OCI-LY1 (cell line): ENCODE results near the gene PRKG1.

Source experiments
- EZH2 ChIP-seq: fragments of 200-600 bp; sonication (generic), shearing (Covaris generic); IDR thresholded peaks from 2 replicates; pipeline ENCODE4 v1.8.0; 2017; ENCODE audit warnings: borderline replicate concordance, mixed run types, mild to moderate bottlenecking, antibody characterized with exemption, low read length, moderate library complexity, mixed read lengths
- TF ChIP-seq, protein P1 (sequence below): fragments of 200-600 bp; sonication (generic), shearing (Covaris generic); IDR thresholded peaks from 2 replicates; pipeline ENCODE4 v1.5.1; 2017; ENCODE audit warnings: mild to moderate bottlenecking, antibody characterized with exemption, low read length, moderate library complexity, mixed read lengths

DNA sequence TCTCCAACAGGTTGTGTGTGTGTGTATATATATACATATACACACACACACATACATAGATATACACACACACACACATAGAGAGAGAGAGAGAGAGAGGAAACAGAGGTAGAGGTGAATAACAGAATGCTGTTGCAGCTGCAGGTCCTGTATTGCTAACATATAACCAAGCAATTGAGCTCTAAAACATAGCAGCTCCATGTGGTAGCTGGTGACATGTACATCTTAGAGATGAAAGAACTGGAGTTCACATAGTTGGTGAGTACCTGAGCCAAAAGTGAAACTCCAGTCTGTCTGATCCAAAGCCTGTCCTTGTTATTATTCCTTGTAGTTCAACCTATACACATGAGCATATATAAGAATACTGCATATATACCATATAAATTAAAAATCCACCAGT lies 778.0 kb downstream of the PRKG1 start:
- TF ChIP-seq, protein P1, sequence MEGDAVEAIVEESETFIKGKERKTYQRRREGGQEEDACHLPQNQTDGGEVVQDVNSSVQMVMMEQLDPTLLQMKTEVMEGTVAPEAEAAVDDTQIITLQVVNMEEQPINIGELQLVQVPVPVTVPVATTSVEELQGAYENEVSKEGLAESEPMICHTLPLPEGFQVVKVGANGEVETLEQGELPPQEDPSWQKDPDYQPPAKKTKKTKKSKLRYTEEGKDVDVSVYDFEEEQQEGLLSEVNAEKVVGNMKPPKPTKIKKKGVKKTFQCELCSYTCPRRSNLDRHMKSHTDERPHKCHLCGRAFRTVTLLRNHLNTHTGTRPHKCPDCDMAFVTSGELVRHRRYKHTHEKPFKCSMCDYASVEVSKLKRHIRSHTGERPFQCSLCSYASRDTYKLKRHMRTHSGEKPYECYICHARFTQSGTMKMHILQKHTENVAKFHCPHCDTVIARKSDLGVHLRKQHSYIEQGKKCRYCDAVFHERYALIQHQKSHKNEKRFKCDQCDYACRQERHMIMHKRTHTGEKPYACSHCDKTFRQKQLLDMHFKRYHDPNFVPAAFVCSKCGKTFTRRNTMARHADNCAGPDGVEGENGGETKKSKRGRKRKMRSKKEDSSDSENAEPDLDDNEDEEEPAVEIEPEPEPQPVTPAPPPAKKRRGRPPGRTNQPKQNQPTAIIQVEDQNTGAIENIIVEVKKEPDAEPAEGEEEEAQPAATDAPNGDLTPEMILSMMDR = no peak
- no peak for TF ChIP-seq EZH2
